GM18520 (cell line): ENCODE results near the gene HTATSF1.
A peak's percentile ranks its signal among the peaks of the same experiment; 100 is the strongest.

ENCODE experiments used
- ATAC-seq: cut with Tn5 transposase; IDR thresholded peaks from one replicate; pipeline ENCODE4 v1.9.1; 2021; ENCODE audit not compliant: unreplicated experiment

HTATSF1 gene

DNA sequence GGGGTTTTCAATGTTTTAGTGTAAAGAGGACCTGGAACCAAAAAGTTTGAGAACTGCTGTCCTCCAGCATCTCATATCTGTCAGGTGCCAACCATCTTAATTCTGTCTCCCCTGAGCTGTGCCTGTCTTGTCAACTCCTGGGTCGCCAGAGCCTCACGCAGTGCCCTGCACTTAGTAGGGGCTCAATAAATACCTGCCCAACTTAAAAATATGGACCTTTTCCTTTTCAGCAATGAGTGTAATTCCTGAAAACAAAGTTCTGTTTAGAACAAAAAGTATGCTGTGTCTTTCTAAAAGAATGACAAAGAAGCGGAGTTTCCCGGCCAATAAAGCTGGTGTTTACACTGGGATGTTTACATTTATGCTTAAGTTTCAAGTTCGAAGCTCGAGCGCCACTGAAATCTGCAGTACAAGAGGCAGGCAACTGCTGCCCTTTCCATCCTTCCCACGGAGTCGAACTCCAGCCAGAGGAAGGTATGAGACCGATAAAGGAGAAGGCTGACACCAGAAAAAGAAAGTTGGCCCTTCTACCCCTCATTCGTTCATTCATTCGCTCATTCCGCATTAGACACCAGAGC is 1.1 kb upstream of the HTATSF1 start:
- ATAC-seq = no peak

DNA sequence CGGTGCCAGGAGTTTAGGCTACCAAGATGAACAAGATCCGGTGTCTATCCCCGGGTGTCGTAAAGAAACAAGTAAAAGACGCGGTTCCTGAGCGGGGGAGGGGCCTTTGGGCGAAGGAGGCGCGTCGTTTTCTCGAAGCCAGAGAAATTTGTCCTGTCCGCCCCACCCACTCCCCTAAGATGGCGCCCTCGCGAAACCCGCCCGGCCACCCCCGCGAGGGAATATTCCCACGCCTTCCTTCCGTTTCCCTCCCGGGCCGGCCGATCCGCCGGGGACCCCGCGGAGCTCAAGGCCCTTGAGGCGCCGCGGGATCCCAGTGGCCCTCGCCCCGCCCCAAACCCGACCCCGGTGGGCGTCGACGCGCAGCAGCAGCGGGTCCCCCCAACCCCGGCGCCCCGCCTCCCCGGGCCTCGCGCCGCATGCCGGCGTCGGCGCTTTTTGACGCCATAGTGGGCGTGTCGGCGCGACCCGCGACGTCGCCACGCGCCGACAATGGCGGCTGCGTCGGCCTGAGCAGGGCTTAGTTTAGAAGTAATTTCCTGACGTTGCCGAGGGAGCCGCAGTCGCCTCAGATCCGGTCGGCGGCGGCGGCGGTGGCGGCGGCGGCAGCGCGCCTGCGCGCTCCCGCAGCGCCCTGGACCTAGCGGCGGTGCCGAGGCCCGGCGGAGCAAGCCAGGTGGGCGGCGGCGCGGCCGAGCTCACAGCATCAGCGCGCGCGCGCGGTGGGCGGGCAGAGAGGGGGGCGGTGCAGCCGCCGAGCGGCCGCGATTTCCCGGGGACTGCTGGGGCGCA is 432 bp upstream of the HTATSF1 start:
- peak; percentile 80 for ATAC-seq

DNA sequence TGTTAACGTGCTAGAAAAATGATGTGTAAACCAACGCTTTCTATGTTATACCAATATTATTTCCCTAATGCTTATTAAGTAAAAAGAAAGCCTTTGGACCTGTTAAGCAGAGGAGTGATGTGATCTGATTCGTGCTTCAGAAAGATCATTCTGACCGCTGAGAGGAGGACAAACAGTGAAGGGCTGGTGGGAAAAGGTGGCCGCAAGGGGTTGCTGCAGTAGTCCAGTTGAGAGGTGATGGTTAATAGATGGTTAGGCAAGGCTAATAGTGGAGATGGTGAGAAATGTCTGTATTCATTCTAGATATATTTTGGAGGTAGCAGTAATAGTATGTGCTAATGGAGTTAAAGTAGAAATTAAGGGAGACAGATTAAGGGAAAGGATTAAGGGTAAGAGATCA is 21.7 kb downstream of the HTATSF1 start:
- ATAC-seq = no peak

DNA sequence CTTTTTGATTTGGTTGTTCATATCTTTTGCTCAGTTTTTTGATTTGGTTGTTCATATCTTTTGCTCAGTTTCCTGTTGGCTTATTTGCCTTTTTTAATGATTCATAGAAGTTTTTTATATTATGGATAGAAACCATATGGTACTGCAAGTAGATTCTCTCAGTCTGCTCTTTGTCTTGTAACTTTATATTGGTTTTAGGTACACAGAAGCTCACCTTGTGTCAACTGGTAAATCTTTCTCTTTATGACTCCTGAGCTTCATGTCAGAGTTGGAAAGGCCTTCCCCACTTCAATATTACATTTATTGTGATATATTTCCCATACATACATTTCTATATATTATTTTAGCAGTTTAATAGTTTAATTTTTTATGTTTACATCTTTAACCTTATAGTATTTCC is 26.4 kb downstream of the HTATSF1 start:
- ATAC-seq = no peak

DNA sequence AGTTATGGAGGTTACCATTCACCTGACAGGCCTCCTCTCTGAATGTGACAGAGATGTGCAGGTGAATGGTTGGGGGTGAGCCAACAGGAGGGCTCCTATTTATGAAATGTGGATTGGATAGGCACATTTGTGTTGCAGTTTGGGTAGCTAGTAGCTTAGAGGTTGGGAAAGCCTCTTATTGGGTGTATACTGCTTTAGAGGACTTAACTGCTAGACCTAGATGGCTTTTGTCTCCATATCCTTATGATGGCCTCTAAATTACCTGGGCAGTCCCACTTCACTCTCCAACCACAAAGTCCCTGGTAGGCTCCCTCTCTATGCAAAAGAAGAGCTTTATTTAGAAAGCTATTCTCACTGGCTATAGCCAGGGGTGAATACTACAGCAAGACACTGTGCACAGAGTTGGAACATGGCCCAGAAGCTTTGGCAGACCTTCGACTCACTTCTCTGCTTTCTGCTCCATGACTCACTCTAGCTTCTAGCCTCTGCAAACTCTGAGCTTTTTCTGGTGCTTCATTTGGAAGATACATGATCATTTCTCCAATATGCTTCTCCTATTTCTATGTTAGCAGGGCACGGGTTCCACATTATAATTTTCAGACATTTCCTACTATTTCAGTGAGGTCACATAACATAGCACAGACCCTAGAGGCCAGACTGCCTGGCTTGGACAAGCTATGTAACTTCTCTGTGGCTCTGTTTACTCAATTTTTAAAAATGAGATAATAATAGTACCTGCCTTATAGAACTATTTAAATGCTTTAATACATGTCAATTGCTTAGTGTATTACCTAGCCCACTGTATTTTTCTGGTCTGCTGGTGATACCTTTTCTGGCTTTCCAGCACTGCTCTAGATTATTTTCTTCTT is 28.6 kb downstream of the HTATSF1 start:
- ATAC-seq = no peak

DNA sequence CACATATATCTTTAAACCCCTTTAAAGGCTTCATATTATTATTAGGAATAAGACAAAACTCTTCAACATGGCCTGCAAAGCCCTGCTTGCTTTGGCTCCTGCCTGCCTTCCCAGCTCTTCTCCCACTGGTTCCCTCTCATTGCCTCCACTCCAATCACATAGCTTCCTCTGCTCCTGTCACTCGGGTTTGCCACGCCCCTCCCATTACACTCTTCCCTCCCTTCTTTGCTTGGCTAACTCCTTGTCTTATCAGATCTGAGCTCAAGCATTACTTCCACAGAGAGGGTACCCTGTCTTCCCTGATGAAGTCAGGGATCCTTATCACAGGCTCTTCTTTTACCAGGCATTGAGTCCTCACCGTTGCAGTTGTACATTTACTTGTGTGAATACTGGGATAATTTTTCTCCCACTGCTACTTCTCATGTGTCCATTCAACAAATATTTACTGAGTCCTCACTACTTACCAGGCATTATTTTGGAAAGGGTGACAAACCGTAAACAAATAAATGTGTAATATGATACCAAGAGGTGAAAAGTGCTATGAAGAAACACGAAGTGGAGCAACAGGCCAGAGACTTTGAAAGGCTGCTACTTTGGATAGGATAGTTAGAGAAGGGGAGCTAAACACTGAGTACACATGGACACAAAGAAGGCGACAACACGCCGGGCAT is 31.4 kb downstream of the HTATSF1 start:
- ATAC-seq = no peak

DNA sequence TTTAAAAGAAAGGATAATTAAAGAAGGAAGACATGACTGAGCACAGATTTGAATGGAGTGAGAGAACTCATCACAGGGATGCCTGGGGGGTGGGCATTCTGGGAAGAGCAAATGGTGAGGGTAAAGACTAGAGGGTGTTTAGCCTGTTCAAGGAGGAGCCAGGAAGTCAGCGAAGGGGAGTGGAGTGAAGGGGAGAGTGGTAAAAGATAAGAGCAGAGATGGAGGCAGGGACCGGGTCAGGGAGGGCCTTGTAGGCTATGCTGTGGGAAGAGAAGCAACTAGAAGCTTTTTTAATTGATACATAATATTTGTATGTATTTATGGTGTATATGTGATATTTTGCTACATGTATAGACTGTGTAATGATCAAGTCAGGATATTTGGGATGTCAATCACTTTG is 32.4 kb downstream of the HTATSF1 start:
- no peak for ATAC-seq

DNA sequence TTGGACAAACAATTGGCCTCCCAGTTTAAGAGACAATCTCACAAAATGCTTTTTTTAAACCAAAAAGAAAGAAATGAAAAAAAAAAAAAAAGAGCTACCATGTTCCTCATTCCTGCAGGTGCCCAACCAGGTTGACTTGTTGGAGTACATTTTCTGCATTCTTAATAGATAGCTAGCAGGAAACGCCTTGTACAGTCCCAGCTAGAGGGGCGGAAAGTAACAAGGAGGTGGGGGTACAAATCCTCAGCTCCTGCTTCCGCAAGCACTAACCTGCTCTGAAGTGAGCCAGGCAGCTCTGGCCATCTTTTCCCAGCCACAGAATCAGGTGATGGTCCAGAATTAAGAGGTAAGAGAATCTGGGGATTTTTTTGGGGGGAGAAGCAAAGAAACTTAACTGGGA is 34.6 kb downstream of the HTATSF1 start, which contains the start of gene VGLL1:
Gene VGLL1 (plus strand): TSS at position 265 of the 400 bp plus-strand sequence. CDS start 3,806 bp downstream, outside the sequence.
- ATAC-seq = no peak

DNA sequence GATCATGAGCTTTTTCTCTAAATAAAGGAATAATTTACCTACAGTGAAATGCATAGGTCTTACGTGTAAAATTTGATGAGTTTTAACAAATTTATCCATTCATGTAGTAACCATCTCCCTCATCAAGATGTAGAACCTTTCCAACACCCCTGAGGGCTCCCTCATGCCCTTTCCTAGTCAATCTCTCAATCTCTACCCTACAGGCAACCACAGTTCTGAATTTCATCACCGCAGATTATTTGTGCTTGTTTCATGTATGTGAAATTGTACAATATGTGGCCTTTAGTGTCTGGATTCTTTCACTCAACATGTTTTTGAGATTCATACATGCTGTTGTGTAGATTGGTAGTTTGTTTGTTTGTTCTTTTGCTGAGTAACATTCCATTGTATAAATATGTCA is 36.7 kb downstream of the HTATSF1 start:
- no peak for ATAC-seq

DNA sequence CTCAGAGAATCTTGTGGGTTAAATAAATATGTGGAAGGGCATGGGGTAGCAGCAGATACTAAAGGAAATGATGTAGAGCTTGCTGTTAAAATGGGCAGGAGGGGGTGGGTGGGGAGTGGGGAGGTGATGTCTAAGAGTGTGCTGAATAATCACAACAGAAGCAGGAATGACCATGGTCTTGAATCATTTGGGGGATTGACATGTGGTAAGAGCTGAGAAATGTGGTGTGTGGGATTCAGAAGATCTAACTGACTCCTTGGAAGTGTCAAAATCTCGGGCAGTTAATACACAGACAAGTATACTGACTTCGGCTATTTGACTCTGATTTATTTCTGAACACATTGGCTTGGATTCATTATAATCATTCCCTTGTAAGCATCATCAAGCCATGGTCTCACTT is 41.4 kb downstream of the HTATSF1 start:
- no peak for ATAC-seq

DNA sequence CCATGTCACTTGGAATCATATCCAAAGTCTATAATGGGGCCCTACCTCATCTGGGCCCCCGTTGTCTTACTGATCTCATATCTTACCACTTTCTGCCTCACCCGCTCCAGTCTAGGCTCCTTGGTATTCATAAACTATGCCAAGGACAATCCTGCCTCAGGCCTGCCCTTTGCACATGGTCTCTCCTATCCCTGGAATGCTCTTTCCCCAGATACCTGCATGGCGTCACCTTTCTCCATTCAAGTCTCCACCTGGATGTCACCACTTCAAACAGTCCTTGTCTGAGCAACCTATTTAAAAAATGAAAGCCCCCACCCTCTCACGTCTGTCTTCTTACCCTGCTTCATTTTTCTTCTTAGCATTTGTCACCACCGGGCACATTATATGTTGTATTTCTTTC is 42.8 kb downstream of the HTATSF1 start:
- no peak for ATAC-seq

DNA sequence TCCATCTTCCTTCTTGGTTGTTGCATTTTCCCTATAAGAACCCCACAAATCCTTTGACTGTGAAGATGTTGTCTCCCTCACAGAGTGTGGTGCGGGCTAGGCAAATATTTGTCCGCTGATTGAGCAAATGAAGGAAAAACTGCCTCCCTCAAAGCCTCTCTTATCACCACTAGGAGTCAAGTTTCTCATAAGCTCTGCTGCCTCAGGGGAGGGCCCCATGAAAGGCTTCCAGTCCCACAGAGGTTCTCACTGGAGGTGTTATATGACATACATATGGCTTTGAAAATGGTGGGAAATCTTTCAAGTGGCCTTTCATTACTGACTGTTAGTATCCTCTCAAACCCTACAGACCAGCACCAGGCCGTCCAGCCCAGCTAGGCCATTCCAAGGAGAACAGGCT is 43.9 kb downstream of the HTATSF1 start:
- no peak for ATAC-seq

DNA sequence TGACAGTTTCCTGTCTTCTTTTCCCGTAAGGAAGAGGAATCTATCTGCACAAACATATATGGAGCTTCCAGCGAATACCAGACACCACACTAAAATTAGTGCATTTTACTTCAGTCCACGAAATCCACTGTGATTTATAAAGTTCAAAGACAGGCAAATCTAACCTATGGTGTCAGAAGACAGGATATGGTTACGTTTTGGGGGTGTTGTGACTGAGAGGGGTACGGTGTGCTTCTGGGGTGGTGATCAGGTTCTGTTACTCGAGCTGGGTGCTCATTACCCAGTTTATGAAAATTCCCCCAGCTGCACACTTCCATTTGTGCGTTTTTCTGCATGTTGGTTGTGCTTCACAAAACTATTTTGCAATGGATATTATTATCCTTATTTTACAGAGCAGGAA is 44.9 kb downstream of the HTATSF1 start:
- ATAC-seq = no peak

DNA sequence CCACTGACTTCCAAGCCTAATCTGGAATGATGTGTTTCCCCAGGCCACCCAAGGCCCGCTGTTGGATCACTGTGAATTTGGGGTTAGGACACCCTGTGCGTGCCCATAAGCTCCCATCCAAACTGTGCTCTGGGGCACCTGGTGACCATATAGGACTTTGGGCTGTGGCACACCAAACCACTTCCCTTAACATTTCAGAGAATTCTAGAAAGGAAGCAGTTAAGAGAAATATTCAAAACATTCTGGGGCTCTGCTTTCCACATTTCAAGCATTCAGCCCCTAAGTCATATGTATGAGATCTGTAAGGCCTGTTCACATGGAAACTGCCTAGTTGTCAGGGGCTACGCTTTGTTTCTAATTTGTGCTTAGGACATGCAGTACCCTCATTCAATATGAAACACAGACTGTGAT is 49.0 kb downstream of the HTATSF1 start:
- no peak for ATAC-seq

DNA sequence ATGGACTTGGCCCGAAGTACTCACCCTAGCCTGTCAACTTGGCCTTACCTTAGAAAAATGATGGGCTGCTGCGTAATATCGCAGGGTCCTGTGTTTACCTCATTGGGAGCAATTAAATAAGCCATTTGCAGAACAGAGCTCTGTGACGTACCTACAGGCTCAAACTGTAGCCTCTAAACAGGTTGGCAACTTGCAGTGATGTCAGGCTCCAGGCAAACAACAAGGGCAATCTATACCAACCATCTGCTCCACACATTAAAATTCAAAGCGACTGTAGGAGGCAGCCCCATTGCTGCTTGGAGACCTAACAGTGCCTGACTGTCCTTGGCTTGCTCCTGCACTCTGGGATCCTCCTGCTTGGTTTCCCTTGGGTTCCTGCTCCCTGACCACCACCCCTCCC is 51.8 kb downstream of the HTATSF1 start:
- no peak for ATAC-seq

DNA sequence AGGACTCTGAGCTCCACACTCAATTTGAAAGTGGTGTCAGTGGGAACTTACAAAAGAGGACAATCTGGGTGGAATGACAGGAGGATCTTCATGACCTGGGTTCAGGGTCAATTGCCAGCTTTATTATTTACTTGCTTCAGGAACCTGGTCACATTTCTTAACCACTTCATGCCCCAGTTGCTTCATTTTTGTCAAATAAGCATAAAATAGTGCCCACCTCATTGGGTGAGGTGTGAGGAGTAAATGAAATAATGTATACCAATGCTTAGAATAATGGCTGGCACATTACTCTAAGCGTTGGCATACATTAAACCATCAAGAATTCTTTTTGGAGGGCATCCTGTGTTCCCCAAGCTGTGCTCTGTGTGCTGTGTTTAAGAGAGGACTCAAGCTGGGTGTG is 54.0 kb downstream of the HTATSF1 start:
- ATAC-seq = no peak

DNA sequence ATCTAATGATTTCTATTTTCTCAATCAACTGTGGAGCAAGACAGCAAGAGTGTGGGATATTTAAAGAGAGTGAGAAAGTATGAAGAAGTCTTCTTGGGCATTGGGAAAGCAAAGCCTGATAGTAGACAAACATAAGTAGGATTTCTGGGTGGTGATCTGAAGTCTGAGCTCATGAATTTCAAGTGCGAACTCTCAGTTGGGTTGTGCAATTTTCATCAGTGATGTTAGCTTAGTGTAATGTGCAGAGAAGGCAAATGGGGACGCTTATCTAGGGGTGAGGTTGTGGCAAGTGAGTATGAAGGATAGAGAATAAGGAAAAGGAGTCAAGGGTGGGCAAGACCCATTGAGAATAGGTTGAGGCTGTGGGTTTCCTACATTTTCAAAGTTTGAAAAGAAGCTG is 58.3 kb downstream of the HTATSF1 start:
- ATAC-seq = no peak
